ENCODE results near the gene ANKRD49.

The ANKRD49 gene

GRCh38 chr11:94543695-94544645, 50.2 kb downstream of the ANKRD49 start, which contains the start of gene FUT4:
Gene FUT4 (plus strand): TSS chr11:94543921. CDS start chr11:94544134, 213 bp downstream.
- DNase-seq (ENCODE audit: low read depth, low spot score), result peak; percentile 97

GRCh38 chr11:94544646-94545263, 51.0 kb downstream of the ANKRD49 start:
- DNase-seq (ENCODE audit: low read depth, low spot score), result peak; percentile 68

- DNase-seq (ENCODE audit: low read depth, low spot score), result peak; percentile 62
Observed at GRCh38 chr11:94545264-94546161, 51.7 kb downstream of the ANKRD49 start.

- no peak for DNase-seq (ENCODE audit: low read depth, low spot score)
Observed at GRCh38 chr11:94546162-94546470, 52.3 kb downstream of the ANKRD49 start.

- no peak for DNase-seq (ENCODE audit: low read depth, low spot score)
Observed at GRCh38 chr11:94546886-94547285, 53.1 kb downstream of the ANKRD49 start.

GRCh38 chr11:94549146-94549545, 55.4 kb downstream of the ANKRD49 start:
- no peak for DNase-seq (ENCODE audit: low read depth, low spot score)

All from ELF-1 (cell line).